Measurements from ENCODE around the gene GPC5.

- TF ChIP-seq ZNF585B (tag by site-specific recombination; IDR thresholded peaks at IDR 0.05) = no peak
- TF ChIP-seq, protein P1, sequence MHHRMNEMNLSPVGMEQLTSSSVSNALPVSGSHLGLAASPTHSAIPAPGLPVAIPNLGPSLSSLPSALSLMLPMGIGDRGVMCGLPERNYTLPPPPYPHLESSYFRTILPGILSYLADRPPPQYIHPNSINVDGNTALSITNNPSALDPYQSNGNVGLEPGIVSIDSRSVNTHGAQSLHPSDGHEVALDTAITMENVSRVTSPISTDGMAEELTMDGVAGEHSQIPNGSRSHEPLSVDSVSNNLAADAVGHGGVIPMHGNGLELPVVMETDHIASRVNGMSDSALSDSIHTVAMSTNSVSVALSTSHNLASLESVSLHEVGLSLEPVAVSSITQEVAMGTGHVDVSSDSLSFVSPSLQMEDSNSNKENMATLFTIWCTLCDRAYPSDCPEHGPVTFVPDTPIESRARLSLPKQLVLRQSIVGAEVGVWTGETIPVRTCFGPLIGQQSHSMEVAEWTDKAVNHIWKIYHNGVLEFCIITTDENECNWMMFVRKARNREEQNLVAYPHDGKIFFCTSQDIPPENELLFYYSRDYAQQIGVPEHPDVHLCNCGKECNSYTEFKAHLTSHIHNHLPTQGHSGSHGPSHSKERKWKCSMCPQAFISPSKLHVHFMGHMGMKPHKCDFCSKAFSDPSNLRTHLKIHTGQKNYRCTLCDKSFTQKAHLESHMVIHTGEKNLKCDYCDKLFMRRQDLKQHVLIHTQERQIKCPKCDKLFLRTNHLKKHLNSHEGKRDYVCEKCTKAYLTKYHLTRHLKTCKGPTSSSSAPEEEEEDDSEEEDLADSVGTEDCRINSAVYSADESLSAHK (tag by site-specific recombination; IDR thresholded peaks at IDR 0.05) = no peak
- TF ChIP-seq, protein P2, sequence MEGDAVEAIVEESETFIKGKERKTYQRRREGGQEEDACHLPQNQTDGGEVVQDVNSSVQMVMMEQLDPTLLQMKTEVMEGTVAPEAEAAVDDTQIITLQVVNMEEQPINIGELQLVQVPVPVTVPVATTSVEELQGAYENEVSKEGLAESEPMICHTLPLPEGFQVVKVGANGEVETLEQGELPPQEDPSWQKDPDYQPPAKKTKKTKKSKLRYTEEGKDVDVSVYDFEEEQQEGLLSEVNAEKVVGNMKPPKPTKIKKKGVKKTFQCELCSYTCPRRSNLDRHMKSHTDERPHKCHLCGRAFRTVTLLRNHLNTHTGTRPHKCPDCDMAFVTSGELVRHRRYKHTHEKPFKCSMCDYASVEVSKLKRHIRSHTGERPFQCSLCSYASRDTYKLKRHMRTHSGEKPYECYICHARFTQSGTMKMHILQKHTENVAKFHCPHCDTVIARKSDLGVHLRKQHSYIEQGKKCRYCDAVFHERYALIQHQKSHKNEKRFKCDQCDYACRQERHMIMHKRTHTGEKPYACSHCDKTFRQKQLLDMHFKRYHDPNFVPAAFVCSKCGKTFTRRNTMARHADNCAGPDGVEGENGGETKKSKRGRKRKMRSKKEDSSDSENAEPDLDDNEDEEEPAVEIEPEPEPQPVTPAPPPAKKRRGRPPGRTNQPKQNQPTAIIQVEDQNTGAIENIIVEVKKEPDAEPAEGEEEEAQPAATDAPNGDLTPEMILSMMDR (tag by site-specific recombination; IDR thresholded peaks at IDR 0.05) = no peak
- TF ChIP-seq ZBTB26 (tag by site-specific recombination; optimal IDR thresholded peaks at IDR 0.05) = no peak
- no peak for TF ChIP-seq ZNF274 (IDR thresholded peaks at IDR 0.05; ENCODE audit: low read length)
- TF ChIP-seq ZNF274 (tag by site-specific recombination; IDR thresholded peaks at IDR 0.05; ENCODE audit: borderline replicate concordance) = no peak
- TF ChIP-seq GLI4 (tag by site-specific recombination; IDR thresholded peaks at IDR 0.05) = no peak
These were observed 249.1 kb downstream of the GPC5 start for GRCh38 chr13:91647361-91647990.

All from HEK293 (cell line).